ENCODE results near the gene PTPRN2.

- no peak for TF ChIP-seq CTCF (IDR thresholded peaks at IDR 0.05)
- no peak for TF ChIP-seq POLR2AphosphoS5 (IDR thresholded peaks at IDR 0.05)
These were observed 965.0 kb downstream of the PTPRN2 start for GRCh38 chr7:157622408-157623205.
